Measurements from ENCODE around the gene RNASE1.
A peak's percentile ranks its signal among the peaks of the same experiment; 100 is the strongest.

The RNASE1 gene

GRCh38 chr14:20807304-20808161 is 4.9 kb upstream of the RNASE1 start:
- DNase-seq, result no peak

- DNase-seq, result no peak
These were observed 2.8 kb upstream of the RNASE1 start for GRCh38 chr14:20805485-20805884.

GRCh38 chr14:20803223-20803622 is 579 bp upstream of the RNASE1 start:
- no peak for DNase-seq

- no peak for DNase-seq
These were observed 918 bp downstream of the RNASE1 start for GRCh38 chr14:20801726-20802125.

- DNase-seq, result no peak
These were observed 2.6 kb downstream of the RNASE1 start for GRCh38 chr14:20799892-20800544.

- DNase-seq, result no peak
These were observed 3.2 kb downstream of the RNASE1 start for GRCh38 chr14:20799456-20799891.

GRCh38 chr14:20798932-20799331 is 3.7 kb downstream of the RNASE1 start:
- no peak for DNase-seq

GRCh38 chr14:20798318-20798717 is 4.3 kb downstream of the RNASE1 start:
- DNase-seq, result no peak

GRCh38 chr14:20797164-20797563 is 5.5 kb downstream of the RNASE1 start:
- DNase-seq, result no peak

GRCh38 chr14:20794644-20795369 is 7.8 kb downstream of the RNASE1 start:
- no peak for DNase-seq

GRCh38 chr14:20792556-20792955 is 10.1 kb downstream of the RNASE1 start:
- DNase-seq, result no peak

GRCh38 chr14:20791597-20791996 is 11.0 kb downstream of the RNASE1 start:
- DNase-seq, result no peak

- no peak for DNase-seq
These were observed 11.5 kb downstream of the RNASE1 start for GRCh38 chr14:20791187-20791586.

- DNase-seq, result no peak
These were observed 12.1 kb downstream of the RNASE1 start for GRCh38 chr14:20790464-20791116.

GRCh38 chr14:20789230-20789813 is 13.3 kb downstream of the RNASE1 start:
- peak; percentile 15 for DNase-seq

- no peak for DNase-seq
These were observed 15.6 kb downstream of the RNASE1 start for GRCh38 chr14:20787025-20787424.

GRCh38 chr14:20782280-20782890 is 20.3 kb downstream of the RNASE1 start:
- no peak for DNase-seq

GRCh38 chr14:20781803-20782202 is 20.8 kb downstream of the RNASE1 start:
- DNase-seq, result no peak

- DNase-seq, result no peak
These were observed 26.7 kb downstream of the RNASE1 start for GRCh38 chr14:20775901-20776300.

GRCh38 chr14:20775043-20775442 is 27.6 kb downstream of the RNASE1 start:
- no peak for DNase-seq

- no peak for DNase-seq
These were observed 28.3 kb downstream of the RNASE1 start for GRCh38 chr14:20774258-20774824.

- no peak for DNase-seq
These were observed 30.0 kb downstream of the RNASE1 start for GRCh38 chr14:20772650-20773049.
